Activated CD4-positive, alpha-beta T cell treated with anti-CD3 and anti-CD28 coated beads, Interleukin-2, amount 10 ng/mL, durations not matched to agents 7 days and 5 days (primary cell): Measurements from ENCODE around the gene NAV2. TPM values are rescaled to one million over a fixed set of nuclear protein-coding genes. Genes with fewer than 3 reads are reported as not detected.

Source experiments
- CTCF ChIA-PET: fragments of 350-600 bp; sonication (Branson Sonifier 250); formaldehyde crosslinking; loops from one replicate; lab custom pipeline; 2021; ENCODE audit warnings: antibody characterized with exemption; lab: Charles Lee
- POLR2A ChIA-PET: fragments of 350-600 bp; sonication (Branson Sonifier 250); formaldehyde crosslinking; loops from one replicate; lab custom pipeline; 2021; ENCODE audit warnings: antibody characterized with exemption; lab: Charles Lee
- DNase-seq: peaks from one replicate; pipeline ENCODE4 v3.0.0-alpha.2; 2020
- H3K27ac Mint-ChIP-seq: one replicate; pipeline ENCODE4 v1.8.0; 2021; ENCODE audit warnings: mild to moderate bottlenecking, moderate library complexity, mixed read lengths
- H3K27me3 Mint-ChIP-seq: one replicate; pipeline ENCODE4 v1.8.0; 2021; ENCODE audit warnings: mixed read lengths
- H3K36me3 Mint-ChIP-seq: one replicate; pipeline ENCODE4 v1.8.0; 2021; ENCODE audit warnings: low read depth, mixed read lengths
- H3K4me1 Mint-ChIP-seq: one replicate; pipeline ENCODE4 v1.8.0; 2021; ENCODE audit warnings: mixed read lengths
- H3K4me3 Mint-ChIP-seq: one replicate; pipeline ENCODE4 v1.8.0; 2021; ENCODE audit warnings: mild to moderate bottlenecking, moderate library complexity, mixed read lengths
- H3K9me3 Mint-ChIP-seq: one replicate; pipeline ENCODE4 v1.8.0; 2021; ENCODE audit warnings: mixed read lengths
- total RNA-seq, 2 experiments: library from RNA; stranded (reverse); gene quantifications; one replicate each; pipeline ENCODE4 v1.2.3, GENCODE V29; 2021

Gene NAV2
- total RNA-seq, 2 experiments from 2014 or later: 0.29 to 1.1 TPM

GRCh38 chr11:19693146-19693545, 19.5 kb upstream of the NAV2 start:
- no peak overlapping the region for H3K27ac Mint-ChIP-seq
- no peaks in the 10 kb centered on the region for H3K36me3 Mint-ChIP-seq
- H3K4me3 Mint-ChIP-seq: no peak overlapping the region
- ChIA-PET POLR2A (no interaction called here), CTCF (no interaction called here)
- no peaks in the 10 kb centered on the region for H3K4me1 Mint-ChIP-seq
- DNase-seq: no peak
- H3K27me3 Mint-ChIP-seq: peaks cover 5% of the 10 kb centered on the region
- H3K9me3 Mint-ChIP-seq: no peaks in the 10 kb centered on the region

DNA sequence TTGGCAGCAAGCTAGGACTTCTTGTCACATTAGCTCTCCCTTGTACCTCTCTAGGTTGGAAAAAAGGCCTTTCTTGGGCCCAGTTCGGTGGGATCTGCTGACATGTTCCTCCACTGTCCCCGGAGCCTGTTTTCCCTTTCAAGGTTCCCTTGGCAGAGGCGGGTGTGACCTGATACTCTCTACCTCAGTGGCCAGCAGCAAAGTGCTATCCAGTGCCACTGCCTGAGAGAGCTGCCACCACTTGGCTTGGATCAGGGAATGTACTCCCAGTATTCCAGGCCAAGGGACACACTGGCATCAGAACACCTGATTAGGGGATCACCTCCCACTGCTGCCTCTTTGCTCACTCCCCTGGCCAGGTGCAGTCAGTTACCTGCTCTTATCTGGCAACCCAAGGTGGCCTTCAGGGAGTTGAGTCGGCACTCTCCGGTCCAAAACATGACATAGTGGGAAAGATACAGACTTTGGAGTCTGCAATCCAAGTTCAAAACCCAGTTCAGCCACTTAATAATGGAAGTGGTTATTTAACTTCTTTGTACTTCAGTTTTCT, 17.8 kb upstream of the NAV2 start:
- POLR2A ChIA-PET: no interaction called here
- CTCF ChIA-PET: no interaction called here
- H3K9me3 Mint-ChIP-seq: no peaks in the 10 kb centered on the region
- peaks cover 7% of the 10 kb centered on the region for H3K27me3 Mint-ChIP-seq
- H3K27ac Mint-ChIP-seq: no peak overlapping the region
- no peak overlapping the region for H3K4me3 Mint-ChIP-seq
- no peaks in the 10 kb centered on the region for H3K36me3 Mint-ChIP-seq
- DNase-seq: no peak
- no peaks in the 10 kb centered on the region for H3K4me1 Mint-ChIP-seq

- Mint-ChIP-seq H3K36me3 (no peaks in the 10 kb centered on the region), H3K9me3 (no peaks in the 10 kb centered on the region), H3K27ac (no peak overlapping the region), H3K4me1 (no peaks in the 10 kb centered on the region), H3K4me3 (no peak overlapping the region), H3K27me3 (peaks cover 7% of the 10 kb centered on the region)
- ChIA-PET CTCF (no interaction called here), POLR2A (no interaction called here)
- no peak for DNase-seq
Measured at GRCh38 chr11:19696073-19696472, 16.6 kb upstream of the NAV2 start.

GRCh38 chr11:19696904-19697303, 15.7 kb upstream of the NAV2 start:
- no peaks in the 10 kb centered on the region for H3K9me3 Mint-ChIP-seq
- H3K36me3 Mint-ChIP-seq: no peaks in the 10 kb centered on the region
- H3K27ac Mint-ChIP-seq: no peak overlapping the region
- no peaks in the 10 kb centered on the region for H3K4me1 Mint-ChIP-seq
- no peak overlapping the region for H3K4me3 Mint-ChIP-seq
- ChIA-PET POLR2A (no interaction called here), CTCF (no interaction called here)
- peaks cover 14% of the 10 kb centered on the region for H3K27me3 Mint-ChIP-seq
- no peak for DNase-seq

- Mint-ChIP-seq H3K27me3 (peaks cover 14% of the 10 kb centered on the region), H3K36me3 (no peaks in the 10 kb centered on the region), H3K4me3 (no peak overlapping the region), H3K9me3 (no peaks in the 10 kb centered on the region), H3K27ac (no peak overlapping the region), H3K4me1 (no peaks in the 10 kb centered on the region)
- POLR2A ChIA-PET: no interaction called here
- CTCF ChIA-PET: interaction anchor here (1.0 kb wide), 1 partner anchor 627 kb away, joined by 3 read pairs; no protein-coding TSS in a partner anchor
- DNase-seq: no peak
Measured at GRCh38 chr11:19697721-19698121, 14.9 kb upstream of the NAV2 start.

DNA sequence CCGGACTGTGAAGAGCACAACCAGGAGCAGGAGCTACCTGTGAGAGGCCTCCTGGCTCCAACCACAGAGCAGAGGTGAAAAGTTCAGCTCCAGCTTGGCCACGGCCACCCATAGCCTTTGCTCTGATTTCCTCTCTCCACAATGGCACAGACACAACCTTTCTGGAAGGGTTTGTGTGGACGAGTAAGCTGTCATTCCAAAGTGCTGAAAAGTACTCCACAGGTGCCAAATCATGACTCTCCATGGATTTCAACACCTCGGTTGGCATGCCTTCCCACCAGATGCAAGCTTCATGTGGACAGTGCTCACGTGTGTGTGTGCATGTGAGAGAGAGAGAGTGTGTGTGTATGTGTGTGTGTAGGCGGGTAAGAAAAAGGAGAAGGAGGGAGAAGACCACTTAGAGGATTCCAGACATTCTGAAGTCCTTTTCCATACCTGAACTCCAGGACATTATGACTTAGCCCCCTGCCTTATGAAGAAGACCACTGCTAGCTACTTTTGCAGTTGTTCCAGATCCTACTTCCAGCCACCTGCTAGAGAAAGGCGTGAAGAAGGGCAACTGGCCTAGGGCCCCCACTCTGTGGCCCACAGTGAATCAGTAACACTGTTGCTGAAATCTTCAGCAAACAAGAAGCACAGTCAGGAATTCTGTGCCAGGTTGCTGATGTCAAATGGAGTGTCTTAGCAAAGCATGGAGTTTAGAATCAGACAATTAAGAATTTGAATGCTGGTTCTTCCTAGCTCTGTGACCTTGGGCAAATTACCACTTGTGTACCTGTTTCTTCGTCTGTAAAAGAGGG, 13.9 kb upstream of the NAV2 start:
- H3K9me3 Mint-ChIP-seq: no peaks in the 10 kb centered on the region
- H3K4me1 Mint-ChIP-seq: no peaks in the 10 kb centered on the region
- no peak for DNase-seq
- CTCF ChIA-PET: interaction anchor here (1.0 kb wide), 1 partner anchor 628 kb away, joined by 3 read pairs; no protein-coding TSS in a partner anchor
- no peak overlapping the region for H3K27ac Mint-ChIP-seq
- peaks cover 14% of the 10 kb centered on the region for H3K27me3 Mint-ChIP-seq
- no peaks in the 10 kb centered on the region for H3K36me3 Mint-ChIP-seq
- H3K4me3 Mint-ChIP-seq: no peak overlapping the region
- POLR2A ChIA-PET: no interaction called here

DNA sequence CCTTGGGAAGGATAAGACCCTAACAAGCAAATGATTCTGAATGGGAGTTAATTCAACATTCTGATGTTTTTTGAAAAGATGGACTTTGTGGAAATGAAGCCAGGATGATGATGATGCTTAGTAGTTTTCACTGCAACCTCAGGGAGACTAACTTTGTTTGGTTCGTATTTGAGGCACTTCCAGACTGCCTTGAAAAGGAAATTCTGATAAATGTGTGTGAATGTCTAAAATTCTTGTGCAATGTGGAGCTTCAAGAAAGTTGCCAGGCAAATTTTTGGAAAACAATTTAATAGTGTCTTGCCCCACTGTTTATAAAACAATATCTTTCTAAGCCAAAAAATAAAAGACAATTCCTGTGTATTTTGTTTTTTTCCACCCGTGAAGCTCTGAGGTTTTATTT, 11.2 kb upstream of the NAV2 start:
- H3K4me3 Mint-ChIP-seq: no peak overlapping the region
- H3K9me3 Mint-ChIP-seq: no peaks in the 10 kb centered on the region
- CTCF ChIA-PET: no interaction called here
- no peak overlapping the region for H3K27ac Mint-ChIP-seq
- H3K36me3 Mint-ChIP-seq: no peaks in the 10 kb centered on the region
- H3K27me3 Mint-ChIP-seq: peaks cover 24% of the 10 kb centered on the region
- no peak for DNase-seq
- POLR2A ChIA-PET: no interaction called here
- no peaks in the 10 kb centered on the region for H3K4me1 Mint-ChIP-seq

DNA sequence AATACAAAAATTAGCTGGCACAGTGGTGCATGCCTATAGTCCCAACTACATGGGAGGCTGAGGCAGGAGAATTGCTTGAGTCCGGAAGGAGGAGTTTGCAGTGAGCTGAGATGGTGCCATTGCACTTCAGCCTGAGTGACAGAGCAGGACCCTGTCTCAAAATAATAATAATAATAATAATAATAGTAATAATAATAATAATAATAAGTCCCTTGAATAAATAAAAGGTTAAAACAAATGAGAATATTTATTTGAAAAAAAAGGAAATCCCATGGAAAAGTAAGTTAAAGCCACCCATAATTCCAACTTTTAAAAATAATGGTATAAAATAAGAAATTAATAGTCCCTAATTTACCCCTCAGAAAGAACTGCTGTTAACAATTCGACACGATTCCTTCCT, 10.0 kb upstream of the NAV2 start:
- no peak overlapping the region for H3K4me3 Mint-ChIP-seq
- no peaks in the 10 kb centered on the region for H3K4me1 Mint-ChIP-seq
- ChIA-PET CTCF (interaction anchor here (0.5 kb wide), 1 partner anchor 1616 kb away, joined by 3 read pairs; no protein-coding TSS in a partner anchor), POLR2A (no interaction called here)
- H3K27ac Mint-ChIP-seq: no peak overlapping the region
- H3K36me3 Mint-ChIP-seq: no peaks in the 10 kb centered on the region
- H3K27me3 Mint-ChIP-seq: peaks cover 25% of the 10 kb centered on the region
- no peaks in the 10 kb centered on the region for H3K9me3 Mint-ChIP-seq
- DNase-seq: no peak

GRCh38 chr11:19703211-19703610, 9.4 kb upstream of the NAV2 start:
- ChIA-PET CTCF (no interaction called here), POLR2A (no interaction called here)
- Mint-ChIP-seq H3K36me3 (no peaks in the 10 kb centered on the region), H3K4me1 (no peaks in the 10 kb centered on the region), H3K4me3 (no peak overlapping the region), H3K27me3 (peaks cover 22% of the 10 kb centered on the region), H3K9me3 (no peaks in the 10 kb centered on the region), H3K27ac (no peak overlapping the region)
- DNase-seq: no peak

DNA sequence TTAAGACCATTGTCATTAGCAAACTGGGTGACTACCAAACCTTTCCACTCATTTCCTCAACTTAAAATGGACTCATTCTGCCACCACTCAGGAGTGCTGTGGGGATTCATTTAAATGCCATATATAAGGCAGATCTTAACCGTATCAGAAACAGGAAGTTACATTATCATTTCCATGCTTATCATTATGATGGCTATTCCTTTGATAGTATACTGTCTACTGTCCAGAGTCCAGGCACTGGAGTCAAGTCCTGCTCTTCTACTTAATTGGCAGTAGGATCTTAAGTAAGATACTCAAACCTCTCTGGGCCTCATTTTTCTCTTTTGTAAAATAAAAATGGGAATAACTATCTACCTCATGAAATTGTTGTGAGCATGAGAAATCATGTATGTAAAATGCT, 8.4 kb upstream of the NAV2 start:
- POLR2A ChIA-PET: no interaction called here

GRCh38 chr11:19705936-19706335, 6.7 kb upstream of the NAV2 start:
- POLR2A ChIA-PET: no interaction called here
- no peak for DNase-seq
- Mint-ChIP-seq H3K36me3 (no peaks in the 10 kb centered on the region), H3K4me3 (no peak overlapping the region), H3K9me3 (no peaks in the 10 kb centered on the region), H3K4me1 (no peaks in the 10 kb centered on the region), H3K27ac (no peak overlapping the region), H3K27me3 (peaks cover 29% of the 10 kb centered on the region)
- CTCF ChIA-PET: no interaction called here

More for the DNA sequence above, 8.4 kb upstream of the NAV2 start:
- no peak for DNase-seq
- H3K4me3 Mint-ChIP-seq: no peak overlapping the region
- H3K27ac Mint-ChIP-seq: no peak overlapping the region
- H3K9me3 Mint-ChIP-seq: no peaks in the 10 kb centered on the region
- H3K27me3 Mint-ChIP-seq: peaks cover 22% of the 10 kb centered on the region
- H3K36me3 Mint-ChIP-seq: no peaks in the 10 kb centered on the region
- CTCF ChIA-PET: no interaction called here
- no peaks in the 10 kb centered on the region for H3K4me1 Mint-ChIP-seq

DNA sequence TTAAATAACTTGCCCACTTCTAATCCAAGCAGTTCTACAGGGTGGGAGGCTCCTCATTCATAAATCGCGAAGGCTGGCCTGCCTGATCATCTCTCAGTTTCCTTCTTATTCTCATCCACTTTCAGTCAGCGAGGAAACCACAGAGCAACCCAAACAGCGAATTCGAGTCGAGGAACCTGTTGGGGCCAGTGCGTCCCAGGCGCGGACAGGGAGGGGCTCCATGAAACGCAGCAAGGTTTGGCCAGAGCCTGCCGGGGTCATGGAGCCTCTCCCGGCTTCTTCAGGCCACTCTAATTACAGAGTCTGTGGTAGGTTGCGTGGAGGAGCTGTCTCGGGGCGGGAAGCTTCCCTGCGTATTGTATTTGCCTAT, 741 bp upstream of the NAV2 start:
- Mint-ChIP-seq H3K4me3 (peak overlapping the region; percentile 83), H3K27me3 (peaks cover 48% of the 10 kb centered on the region), H3K36me3 (no peaks in the 10 kb centered on the region), H3K27ac (peak overlapping the region; percentile 94), H3K9me3 (no peaks in the 10 kb centered on the region), H3K4me1 (peaks cover 26% of the 10 kb centered on the region)
- no peak for DNase-seq
- CTCF ChIA-PET: interaction anchor here (1.6 kb wide), 1 partner anchor 13 kb away, joined by 4 read pairs; no protein-coding TSS in a partner anchor
- POLR2A ChIA-PET: no interaction called here

DNA sequence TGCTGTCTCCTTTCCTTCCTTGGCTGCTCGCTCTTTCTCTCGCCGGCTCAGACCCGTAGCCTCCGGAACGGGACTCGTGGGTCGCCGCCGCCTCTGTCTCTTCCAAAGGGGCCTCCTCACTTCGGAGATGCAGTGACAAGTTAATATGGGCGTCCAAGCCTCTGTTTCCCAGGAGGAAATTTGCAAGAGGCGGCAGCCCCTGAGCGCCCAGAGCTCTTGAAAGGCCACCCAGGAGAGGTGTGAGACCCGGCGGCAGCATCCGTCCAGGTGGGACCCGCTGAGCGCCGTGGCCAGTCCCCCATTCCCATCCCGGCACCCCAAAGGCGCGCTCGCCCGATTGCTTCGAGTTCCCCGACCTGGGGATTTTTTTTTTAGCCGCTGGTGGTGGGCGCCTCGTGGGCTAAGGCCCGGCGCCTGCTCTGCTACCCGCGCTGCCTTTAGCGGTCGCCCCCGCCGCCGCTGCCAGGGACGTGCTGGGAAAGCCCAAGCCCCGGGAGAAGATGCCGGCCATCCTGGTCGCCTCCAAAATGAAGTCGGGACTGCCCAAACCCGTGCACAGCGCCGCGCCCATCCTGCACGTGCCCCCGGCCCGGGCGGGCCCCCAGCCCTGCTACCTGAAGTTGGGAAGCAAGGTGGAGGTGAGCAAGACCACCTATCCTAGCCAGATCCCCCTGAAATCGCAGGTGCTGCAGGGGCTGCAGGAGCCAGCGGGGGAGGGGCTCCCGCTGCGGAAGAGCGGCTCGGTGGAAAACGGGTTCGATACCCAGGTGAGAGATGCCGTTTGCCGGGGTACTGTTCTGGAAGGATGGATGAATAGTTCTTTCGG, 772 bp downstream of the NAV2 start:
- Mint-ChIP-seq H3K4me1 (peaks cover 26% of the 10 kb centered on the region), H3K9me3 (no peaks in the 10 kb centered on the region), H3K36me3 (no peaks in the 10 kb centered on the region), H3K27me3 (peaks cover 55% of the 10 kb centered on the region), H3K27ac (no peak overlapping the region), H3K4me3 (peak overlapping the region; percentile 73)
- peak; percentile 9 for DNase-seq
- ChIA-PET CTCF (interaction anchor here (1.6 kb wide), 1 partner anchor 11 kb away, joined by 4 read pairs; no protein-coding TSS in a partner anchor), POLR2A (no interaction called here)
